Retinal pigment epithelial cell (primary cell): ENCODE results near the gene MSH3.
"Not testable (repeated sequence)": the region's sequence is repeated elsewhere in the genome, so short reads cannot be mapped to it uniquely, and the experiment has no call there.

Source experiments
- DNase-seq: peaks from one replicate; pipeline ENCODE4 v3.0.0-alpha.2; 2010; ENCODE audit warnings: low read depth
- H3K4me3 ChIP-seq: 2 replicates; pipeline ENCODE4 v1.5.1; 2011; ENCODE audit warnings: mild to moderate bottlenecking, low read length, control low read depth, moderate library complexity
- TF ChIP-seq, protein P1 (sequence below): conservative IDR thresholded peaks from 2 replicates; pipeline ENCODE4 v1.5.1; 2011; ENCODE audit warnings: low read depth, low read length, control low read depth, inconsistent platforms

The MSH3 gene

DNA sequence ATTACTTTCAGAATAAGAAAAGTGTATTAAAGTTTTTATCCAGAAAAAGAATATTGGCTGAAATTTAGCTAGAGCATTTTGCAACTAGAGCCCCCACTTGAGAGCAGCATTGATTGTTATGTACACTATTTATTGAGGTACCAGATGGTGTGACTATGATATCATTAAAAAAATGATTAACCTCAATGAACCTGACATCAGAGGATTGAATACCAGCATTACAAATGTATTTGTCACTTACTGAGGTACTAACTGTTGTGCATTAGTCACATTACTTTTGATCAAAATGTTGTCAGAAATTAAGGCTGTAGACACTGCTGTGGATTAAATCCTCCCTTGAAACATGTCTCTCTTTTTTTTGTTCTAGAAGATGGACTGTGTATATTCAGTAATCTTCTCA, 128.2 kb downstream of the MSH3 start:
- TF ChIP-seq, protein P1, sequence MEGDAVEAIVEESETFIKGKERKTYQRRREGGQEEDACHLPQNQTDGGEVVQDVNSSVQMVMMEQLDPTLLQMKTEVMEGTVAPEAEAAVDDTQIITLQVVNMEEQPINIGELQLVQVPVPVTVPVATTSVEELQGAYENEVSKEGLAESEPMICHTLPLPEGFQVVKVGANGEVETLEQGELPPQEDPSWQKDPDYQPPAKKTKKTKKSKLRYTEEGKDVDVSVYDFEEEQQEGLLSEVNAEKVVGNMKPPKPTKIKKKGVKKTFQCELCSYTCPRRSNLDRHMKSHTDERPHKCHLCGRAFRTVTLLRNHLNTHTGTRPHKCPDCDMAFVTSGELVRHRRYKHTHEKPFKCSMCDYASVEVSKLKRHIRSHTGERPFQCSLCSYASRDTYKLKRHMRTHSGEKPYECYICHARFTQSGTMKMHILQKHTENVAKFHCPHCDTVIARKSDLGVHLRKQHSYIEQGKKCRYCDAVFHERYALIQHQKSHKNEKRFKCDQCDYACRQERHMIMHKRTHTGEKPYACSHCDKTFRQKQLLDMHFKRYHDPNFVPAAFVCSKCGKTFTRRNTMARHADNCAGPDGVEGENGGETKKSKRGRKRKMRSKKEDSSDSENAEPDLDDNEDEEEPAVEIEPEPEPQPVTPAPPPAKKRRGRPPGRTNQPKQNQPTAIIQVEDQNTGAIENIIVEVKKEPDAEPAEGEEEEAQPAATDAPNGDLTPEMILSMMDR = no peak
- DNase-seq = no peak
- H3K4me3 ChIP-seq = no peak overlapping the region

DNA sequence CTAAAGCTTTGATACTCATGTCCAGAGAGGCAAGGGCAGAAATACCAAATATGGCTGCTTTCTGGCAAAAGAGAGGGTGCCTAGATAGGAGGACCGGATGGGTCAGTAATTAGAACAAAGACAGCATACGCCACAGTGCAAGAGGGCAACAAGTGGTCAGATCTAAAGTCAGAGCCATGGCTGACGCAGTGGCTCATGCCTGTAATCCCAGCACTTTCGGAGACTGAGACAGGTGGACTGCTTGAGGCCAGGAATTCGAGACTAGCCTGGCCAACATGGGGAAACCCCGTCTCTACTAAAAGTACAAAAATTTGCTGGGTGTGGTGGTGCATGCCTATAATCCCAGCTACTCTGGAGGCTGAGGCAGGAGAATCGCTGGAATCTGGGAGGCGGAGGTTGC, 129.3 kb downstream of the MSH3 start:
- DNase-seq, H3K4me3 ChIP-seq: not testable (repeated sequence)

DNA sequence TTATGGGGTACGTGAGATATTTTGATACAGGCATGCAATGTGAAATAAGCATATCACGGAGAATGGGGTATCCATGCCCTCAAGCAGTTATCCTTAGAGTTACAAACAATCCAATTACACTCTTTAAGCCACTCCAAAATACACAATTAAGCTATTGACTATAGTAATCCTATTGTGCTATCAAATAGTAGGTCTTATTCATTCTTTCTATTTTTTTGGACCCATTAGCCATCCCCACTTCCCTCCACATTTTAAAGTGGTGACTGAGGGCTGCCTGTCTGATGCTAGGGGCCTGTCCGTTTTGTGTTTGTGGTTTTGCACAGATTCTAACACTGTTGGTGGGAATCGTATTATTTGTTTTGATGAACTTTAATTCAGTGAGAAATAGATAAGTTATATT, 130.0 kb downstream of the MSH3 start:
- no peak overlapping the region for H3K4me3 ChIP-seq
- TF ChIP-seq, protein P1 = no peak
- no peak for DNase-seq

DNA sequence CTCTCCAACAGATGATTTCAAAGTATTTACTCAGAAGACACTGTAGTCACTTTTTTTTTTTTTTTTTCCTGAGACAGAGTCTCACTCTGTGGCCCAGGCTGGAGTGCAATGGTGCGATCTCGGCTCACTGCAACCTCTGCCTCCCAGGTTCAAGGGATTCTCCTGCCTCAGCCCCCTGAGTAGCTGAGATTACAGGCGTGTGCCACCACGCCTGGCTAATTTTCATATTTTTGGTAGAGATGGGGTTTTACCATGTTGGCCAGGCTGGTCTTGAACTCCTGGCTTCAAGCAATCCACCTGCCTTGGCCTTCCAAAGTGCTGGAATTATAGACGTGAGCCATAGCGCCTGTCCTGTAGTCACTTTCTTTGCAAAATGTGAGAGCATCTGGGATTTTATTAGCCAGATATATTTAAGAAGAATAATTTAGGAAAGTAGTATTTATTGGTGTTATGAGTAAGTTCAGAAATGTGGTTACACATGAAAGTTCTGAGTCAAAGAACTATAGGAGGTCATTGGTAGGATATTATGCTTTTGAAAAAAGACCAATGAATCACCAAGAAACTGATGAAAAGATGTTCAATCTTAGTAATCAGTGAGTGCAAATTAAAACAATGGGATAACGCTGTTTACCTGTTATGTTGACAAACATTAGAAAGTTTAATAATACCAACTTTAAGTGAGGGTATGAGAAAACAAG, 135.0 kb downstream of the MSH3 start:
- not testable (repeated sequence) for H3K4me3 ChIP-seq, DNase-seq

DNA sequence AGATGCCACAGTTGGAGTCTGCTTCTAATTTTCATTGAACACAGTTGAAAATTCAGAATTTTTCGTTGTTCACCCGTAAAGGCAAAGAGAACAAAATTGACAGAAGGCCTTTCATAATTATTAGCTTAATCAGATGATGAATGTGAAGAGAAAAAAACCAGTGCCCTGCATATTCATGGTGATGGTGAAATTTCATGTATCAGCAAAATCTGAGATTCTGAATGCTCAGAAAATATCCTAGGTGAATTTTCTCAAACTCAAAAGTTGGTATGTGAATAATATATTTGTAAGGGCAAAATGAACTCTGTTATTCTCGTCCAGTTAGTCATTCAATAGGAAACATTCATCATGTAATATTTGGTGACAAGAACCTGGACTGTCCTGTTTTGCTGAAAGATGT, 136.2 kb downstream of the MSH3 start:
- no peak overlapping the region for H3K4me3 ChIP-seq
- DNase-seq = no peak
- TF ChIP-seq, protein P1 = no peak

DNA sequence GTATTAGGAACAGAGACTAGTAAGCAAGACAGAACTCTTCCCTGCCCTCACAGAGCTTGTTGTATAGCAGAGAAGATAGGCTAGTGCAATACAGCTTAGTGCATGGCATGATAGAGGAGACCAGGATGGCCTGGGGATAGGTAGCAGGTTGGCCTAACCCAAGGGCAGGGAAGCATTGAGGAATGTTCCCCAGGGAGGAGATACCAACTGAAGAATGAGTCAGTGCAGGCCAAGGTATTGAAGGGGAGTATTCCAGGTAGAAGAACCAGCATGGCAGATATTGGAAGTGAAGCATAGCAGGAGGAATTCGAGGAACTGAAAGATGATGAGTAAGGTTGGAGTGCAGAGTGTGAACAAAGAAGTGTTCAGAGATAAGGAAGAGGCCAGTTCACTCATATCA, 138.9 kb downstream of the MSH3 start:
- no peak overlapping the region for H3K4me3 ChIP-seq
- DNase-seq = no peak
- TF ChIP-seq, protein P1 = no peak

DNA sequence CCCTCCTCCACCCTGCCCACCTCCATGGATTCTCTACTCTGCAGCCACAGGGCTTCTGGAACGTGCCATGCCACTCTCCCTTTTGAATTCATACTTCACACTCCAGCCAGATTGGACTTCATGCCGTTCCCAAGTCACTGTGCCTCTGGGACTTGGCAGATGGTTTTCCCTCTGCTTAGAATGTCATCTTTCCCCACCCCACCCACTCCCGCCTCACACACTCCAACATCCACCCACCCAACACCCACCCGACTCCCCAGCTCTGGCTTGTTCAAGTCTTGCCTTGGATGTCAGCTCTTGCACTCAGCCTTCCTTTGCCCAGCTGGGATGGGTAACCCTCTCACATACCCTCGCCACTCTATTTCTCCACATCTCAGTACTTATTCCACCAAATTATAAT, 142.4 kb downstream of the MSH3 start:
- TF ChIP-seq, protein P1 = no peak
- no peak overlapping the region for H3K4me3 ChIP-seq
- DNase-seq = no peak

DNA sequence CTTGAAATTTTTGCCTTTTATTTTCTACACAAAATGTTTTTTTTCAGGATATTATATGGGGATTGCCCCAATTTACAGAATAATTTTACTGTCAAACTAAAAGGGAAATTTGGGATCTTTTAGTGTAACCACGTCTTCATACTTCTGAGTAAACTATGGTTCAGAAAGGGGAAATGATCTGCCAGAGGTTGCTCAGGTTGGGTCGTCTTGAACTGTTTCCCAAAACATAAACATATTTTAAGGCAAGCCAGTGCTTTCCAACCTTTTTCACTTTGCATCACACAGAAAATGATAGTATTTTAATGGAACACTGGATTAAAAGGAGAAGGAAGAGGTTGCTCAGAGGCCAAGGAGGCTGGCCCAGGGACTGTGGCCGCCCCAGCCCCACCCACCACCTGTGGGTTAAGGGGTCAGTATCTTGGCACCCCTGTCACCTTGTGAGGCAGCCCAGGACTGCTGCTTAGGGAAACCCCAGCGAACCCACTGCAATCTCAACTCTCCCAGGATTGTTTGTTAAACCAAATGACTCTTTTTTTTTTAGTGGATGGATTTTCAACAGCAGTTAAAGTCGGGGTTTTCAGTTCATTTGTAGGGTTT, 143.1 kb downstream of the MSH3 start:
- TF ChIP-seq, protein P1 = no peak
- no peak overlapping the region for H3K4me3 ChIP-seq
- no peak for DNase-seq
